HL-60 (cell line): ENCODE data around the gene ARHGEF16.

ENCODE experiments used
- DNase-seq, 2 experiments: peaks; one replicate each; pipeline ENCODE4 v3.0.0-alpha.2; 2010 to 2020; ENCODE audit warnings: low read depth in 1 of 2, low spot score in 1 of 2
- H3K27ac ChIP-seq: fragments of 250-450 bp; sonication (Bioruptor Pico); replicated peaks from 2 replicates; pipeline ENCODE4 v1.5.1; 2020; ENCODE audit warnings: mild to moderate bottlenecking, moderate library complexity
- H3K27me3 ChIP-seq: fragments of 250-450 bp; sonication (Bioruptor Pico); 2 replicates; pipeline ENCODE4 v1.5.1; 2021; ENCODE audit warnings: mild to moderate bottlenecking, moderate library complexity; ENCODE audit not compliant: insufficient read depth, poor library complexity, severe bottlenecking
- H3K4me3 ChIP-seq: replicated peaks from 2 replicates; pipeline ENCODE4 v1.5.1; 2011; ENCODE audit warnings: mild to moderate bottlenecking, control low read depth, low read length; ENCODE audit not compliant: insufficient read depth
- CTCF ChIP-seq: IDR thresholded peaks from one replicate; pipeline ENCODE4 v1.5.1; 2011; ENCODE audit warnings: low read length, control low read depth, inconsistent platforms; ENCODE audit not compliant: insufficient read depth
- GABPA ChIP-seq: IDR thresholded peaks from 2 replicates; pipeline ENCODE4 v1.6.1; 2012; ENCODE audit warnings: low read depth
- POLR2AphosphoS5 ChIP-seq: IDR thresholded peaks from 2 replicates; pipeline ENCODE4 v1.6.1; 2012; ENCODE audit warnings: low read depth
- REST ChIP-seq: IDR thresholded peaks from 2 replicates; pipeline ENCODE4 v1.6.1; 2012; ENCODE audit warnings: low read depth; ENCODE audit not compliant: insufficient replicate concordance
- SPI1 ChIP-seq: IDR thresholded peaks from 2 replicates; pipeline ENCODE4 v1.6.1; 2012; ENCODE audit warnings: low read depth, mild to moderate bottlenecking, borderline replicate concordance

Gene ARHGEF16

GRCh38 chr1:3439346-3440299 is 14.8 kb upstream of the ARHGEF16 start:
- no peak overlapping the region for H3K27ac ChIP-seq
- no peak overlapping the region for H3K4me3 ChIP-seq
- H3K27me3 ChIP-seq: no peaks in the 10 kb centered on the region
- DNase-seq: no peak
- TF ChIP-seq POLR2AphosphoS5 (no peak), CTCF (no peak), SPI1 (no peak), GABPA (no peak), REST (no peak)

GRCh38 chr1:3440300-3440681 is 14.2 kb upstream of the ARHGEF16 start:
- Histone ChIP-seq H3K27me3 (no peaks in the 10 kb centered on the region), H3K27ac (no peak overlapping the region), H3K4me3 (no peak overlapping the region)
- DNase-seq: no peak
- no peak for TF ChIP-seq GABPA
- no peak for TF ChIP-seq SPI1
- no peak for TF ChIP-seq CTCF
- TF ChIP-seq REST: no peak
- no peak for TF ChIP-seq POLR2AphosphoS5

- TF ChIP-seq SPI1 (no peak), GABPA (no peak), REST (no peak), POLR2AphosphoS5 (no peak), CTCF (no peak)
- H3K27me3 ChIP-seq: no peaks in the 10 kb centered on the region
Observed at GRCh38 chr1:3440711-3441409, 13.6 kb upstream of the ARHGEF16 start.

More at GRCh38 chr1:3440711-3441409, 13.6 kb upstream of the ARHGEF16 start:
- no peak overlapping the region for H3K4me3 ChIP-seq
- H3K27ac ChIP-seq: no peak overlapping the region
- DNase-seq: no peak
